ENCODE results near the gene AGXT. TPM values are rescaled to one million over a fixed set of nuclear protein-coding genes. Genes with fewer than 3 reads are reported as not detected.

Gene AGXT
- total and polyA plus RNA-seq, 2 of the 8 experiments (the other 6 are each of a cell fraction or from before 2014, with no cell fraction given), result 0.03 TPM; not detected in 1

DNA sequence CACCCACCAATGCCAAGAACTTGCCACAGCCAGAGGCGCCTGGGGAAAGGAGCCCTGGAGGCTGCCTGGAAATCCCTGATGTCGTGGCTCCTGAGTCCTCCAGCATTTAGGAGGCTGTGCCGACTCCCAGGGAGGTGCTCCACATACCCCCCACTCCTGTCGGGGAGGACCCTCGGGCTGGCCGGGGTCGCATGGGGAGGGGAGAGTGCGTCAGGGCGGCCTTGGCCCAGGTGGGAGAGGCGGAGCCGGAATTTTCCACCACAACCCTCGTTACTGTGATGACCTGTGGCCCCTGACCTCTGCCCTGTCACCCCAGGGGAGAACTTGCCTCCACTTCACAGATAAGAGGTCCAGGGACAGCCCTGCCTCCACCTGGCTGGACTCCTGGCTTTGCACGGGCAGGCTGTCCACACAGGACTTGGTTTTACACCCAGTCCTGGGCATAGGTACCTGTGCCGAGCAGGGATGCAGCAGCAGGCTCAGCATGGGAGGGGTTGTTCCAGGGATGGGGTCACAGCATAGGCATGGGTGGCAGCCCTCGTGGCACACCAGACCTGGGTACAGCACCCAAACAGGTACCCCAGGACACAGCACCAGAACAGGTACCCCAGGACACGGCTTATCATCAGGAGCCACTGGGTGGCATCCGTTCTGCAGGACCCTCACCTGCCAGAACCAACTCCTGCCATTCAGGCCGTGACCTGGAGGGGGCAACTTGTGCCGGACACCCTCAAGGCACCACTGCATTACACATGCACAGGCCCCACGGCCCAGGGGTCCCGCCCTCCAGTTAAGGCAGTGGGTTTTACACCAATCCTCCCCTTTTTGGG lies 12.3 kb upstream of the AGXT start:
- WGBS, 2 experiments (ENCODE audit: extremely low coverage in 1 of 2, insufficient coverage in 1 of 2, insufficient read length in 1 of 2, insufficient replicate concordance in 2 of 2, low coverage in 1 of 2, low lambda C conversion rate in 2 of 2, missing lambda C conversion rate in 1 of 2), result 78% methylated on average over 18 of the region's 21 CpGs; no CpG with 5 or more reads in 1 of the 2 experiments
- FAIRE-seq, result no peak
- CTCF ChIA-PET (ENCODE audit: partially characterized antibody), result interaction anchor here (1.1 to 2.6 kb wide), 10 partner anchors 11 to 209 kb away, joined by 3 to 15 read pairs (median 6); partner anchors contain the start of genes AGXT and MAB21L4
- TF ChIP-seq KDM1A (IDR thresholded peaks at IDR 0.05; ENCODE audit: borderline replicate concordance, low read length) (no peak), GABPA (IDR thresholded peaks at IDR 0.05; ENCODE audit: borderline replicate concordance, insufficient read depth, low read length) (0 out of 2 replicates have a peak, but pooled peaks have one; percentile 53), SIX5 (IDR thresholded peaks at IDR 0.05; ENCODE audit: low read depth, low read length) (no peak), CBX5 (IDR thresholded peaks at IDR 0.05; ENCODE audit: low read depth, low read length) (no peak), TEAD4 (IDR thresholded peaks at IDR 0.05; ENCODE audit: low read depth, low read length) (no peak), SP2 (IDR thresholded peaks at IDR 0.05; ENCODE audit: low read length) (no peak), SIRT6 (IDR thresholded peaks at IDR 0.05; ENCODE audit: low read length) (no peak), RAD21 (IDR thresholded peaks at IDR 0.05 in 1 of 2, conservative IDR thresholded peaks at IDR 0.05 in 1 of 2; ENCODE audit: low read depth in 2 of 2, low read length in 2 of 2) (peak; percentile 67 to 74)
- TF ChIP-seq, protein P1, sequence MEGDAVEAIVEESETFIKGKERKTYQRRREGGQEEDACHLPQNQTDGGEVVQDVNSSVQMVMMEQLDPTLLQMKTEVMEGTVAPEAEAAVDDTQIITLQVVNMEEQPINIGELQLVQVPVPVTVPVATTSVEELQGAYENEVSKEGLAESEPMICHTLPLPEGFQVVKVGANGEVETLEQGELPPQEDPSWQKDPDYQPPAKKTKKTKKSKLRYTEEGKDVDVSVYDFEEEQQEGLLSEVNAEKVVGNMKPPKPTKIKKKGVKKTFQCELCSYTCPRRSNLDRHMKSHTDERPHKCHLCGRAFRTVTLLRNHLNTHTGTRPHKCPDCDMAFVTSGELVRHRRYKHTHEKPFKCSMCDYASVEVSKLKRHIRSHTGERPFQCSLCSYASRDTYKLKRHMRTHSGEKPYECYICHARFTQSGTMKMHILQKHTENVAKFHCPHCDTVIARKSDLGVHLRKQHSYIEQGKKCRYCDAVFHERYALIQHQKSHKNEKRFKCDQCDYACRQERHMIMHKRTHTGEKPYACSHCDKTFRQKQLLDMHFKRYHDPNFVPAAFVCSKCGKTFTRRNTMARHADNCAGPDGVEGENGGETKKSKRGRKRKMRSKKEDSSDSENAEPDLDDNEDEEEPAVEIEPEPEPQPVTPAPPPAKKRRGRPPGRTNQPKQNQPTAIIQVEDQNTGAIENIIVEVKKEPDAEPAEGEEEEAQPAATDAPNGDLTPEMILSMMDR (IDR thresholded peaks at IDR 0.05; ENCODE audit: control extremely low read depth in 1 of 3, insufficient read depth in 1 of 3, low read depth in 1 of 3, low read length in 3 of 3), result peak in 2 of 3 experiments; percentile 88 to 98; a peak in 3 of 4 replicates

More for the DNA sequence above, 12.3 kb upstream of the AGXT start:
- peak; percentile 27 to 79 for DNase-seq (ENCODE audit: low read depth in 1 of 2, low spot score in 2 of 2)
- Histone ChIP-seq H3K79me2 (ENCODE audit: control insufficient read depth in 1 of 2, insufficient read depth in 2 of 2, low read length in 2 of 2) (no peaks in the 10 kb centered on the region), H3K56ac (replicated peaks; ENCODE audit: insufficient read length, low read depth, low read length) (no peak overlapping the region), H2BK120ac (replicated peaks; ENCODE audit: low read depth, low read length) (no peak overlapping the region), H3K27ac (ENCODE audit: low read depth, low read length) (no peak overlapping the region), H3K18ac (ENCODE audit: extremely low read depth, low read length) (no peak overlapping the region; the same call in 1 of the 2 replicates), H2BK12ac (ENCODE audit: low read depth, low read length) (no peak overlapping the region), H3K4me2 (ENCODE audit: insufficient read depth in 1 of 2, low read depth in 2 of 2, low read length in 2 of 2) (no peak overlapping the region), H2AFZ (ENCODE audit: low read length) (no peak overlapping the region), H3K23ac (ENCODE audit: insufficient read length) (no peak overlapping the region), H4K8ac (ENCODE audit: extremely low read depth, insufficient read depth, low read length) (no peak overlapping the region; the same call in 1 of the 2 replicates), H4K20me1 (replicated peaks in 1 of 2; ENCODE audit: control insufficient read depth in 1 of 2, insufficient read depth in 2 of 2, low read length in 2 of 2) (no peaks in the 10 kb centered on the region), H3K36me3 (ENCODE audit: control insufficient read depth in 2 of 4, insufficient read depth in 4 of 4, low read length in 3 of 4) (no peaks in the 10 kb centered on the region), H3K23me2 (ENCODE audit: low read depth, low read length) (no peaks in the 10 kb centered on the region), H4K5ac (ENCODE audit: insufficient read length, low read depth, low read length) (no peak overlapping the region), H3K9ac (replicated peaks in 1 of 4; ENCODE audit: extremely low read depth in 1 of 4, low read depth in 3 of 4, low read length in 3 of 4) (no peak overlapping the region), H3K27me3 (replicated peaks in 1 of 4; ENCODE audit: control insufficient read depth in 3 of 4, extremely low read depth in 1 of 4, insufficient read depth in 3 of 4, low read length in 3 of 4) (no peaks in the 10 kb centered on the region), H3K14ac (ENCODE audit: insufficient read length) (no peak overlapping the region), H4K91ac (replicated peaks; ENCODE audit: insufficient read length, low read length) (no peak overlapping the region), H3K4ac (replicated peaks; ENCODE audit: insufficient read length, low read depth, low read length) (no peak overlapping the region), H3K79me1 (ENCODE audit: low read depth, low read length) (no peaks in the 10 kb centered on the region), H2BK20ac (ENCODE audit: low read length) (no peak overlapping the region), H2BK5ac (ENCODE audit: low read depth, low read length) (no peak overlapping the region), H3K4me1 (replicated peaks in 1 of 4; ENCODE audit: control insufficient read depth in 3 of 4, insufficient read depth in 4 of 4, low read length in 3 of 4) (no peaks in the 10 kb centered on the region; a peak in 1 of 7 replicates), H2BK15ac (ENCODE audit: low read length) (no peak overlapping the region), H3K9me3 (ENCODE audit: insufficient read depth in 2 of 2, low read depth in 1 of 2, low read length in 1 of 2) (peaks cover 0 to 7% of the 10 kb centered on the region in 2 experiments; a peak in 1 of 4 replicates), H3K4me3 (ENCODE audit: extremely low read depth in 1 of 4, insufficient read depth in 2 of 4, low read depth in 3 of 4, low read length in 4 of 4) (no peak overlapping the region), H2AK5ac (ENCODE audit: low read depth, low read length) (no peak overlapping the region)
- POLR2A ChIA-PET (ENCODE audit: partially characterized antibody), result no interaction called here

All from H1 (cell line).